SKM-1 treated with dmso at 0.1 percent for 144 hours (cell line): Measurements from ENCODE around the gene SEMG2.

Experiments
- DNase-seq: peaks from one replicate; lab custom pipeline; 2025; ENCODE audit not compliant: unreplicated experiment; lab: John Stamatoyannopoulos, UW

Gene SEMG2

GRCh38 chr20:45221076-45221475, at the start of gene SEMG2:
Gene SEMG2, plus strand, starts transcription at chr20:45221373. Its CDS starts 17 bp downstream, at chr20:45221390.
- DNase-seq = no peak

GRCh38 chr20:45173522-45173921, 47.7 kb upstream of the SEMG2 start:
- DNase-seq = no peak

GRCh38 chr20:45174434-45175364, 46.5 kb upstream of the SEMG2 start, which contains the start of gene PI3:
Gene PI3, plus strand, starts transcription at chr20:45174902. Its CDS starts 21 bp downstream, at chr20:45174923.
- DNase-seq = no peak

- no peak for DNase-seq
Measured at GRCh38 chr20:45176526-45177267, 44.5 kb upstream of the SEMG2 start.

GRCh38 chr20:45179166-45179565, 42.0 kb upstream of the SEMG2 start:
- no peak for DNase-seq

- DNase-seq = no peak
Measured at GRCh38 chr20:45181639-45182038, 39.5 kb upstream of the SEMG2 start.

- no peak for DNase-seq
Measured at GRCh38 chr20:45183084-45183483, 38.1 kb upstream of the SEMG2 start.

- DNase-seq = no peak
Measured at GRCh38 chr20:45187693-45188092, 33.5 kb upstream of the SEMG2 start.

- no peak for DNase-seq
Measured at GRCh38 chr20:45189067-45189609, 32.0 kb upstream of the SEMG2 start.

- DNase-seq = no peak
Measured at GRCh38 chr20:45189861-45190260, 31.3 kb upstream of the SEMG2 start.

GRCh38 chr20:45191926-45192325, 29.2 kb upstream of the SEMG2 start:
- DNase-seq = no peak

- DNase-seq = no peak
Measured at GRCh38 chr20:45193331-45193730, 27.8 kb upstream of the SEMG2 start.

- DNase-seq = no peak
Measured at GRCh38 chr20:45206725-45207124, 14.4 kb upstream of the SEMG2 start, which contains the start of gene SEMG1. Gene SEMG1, plus strand, starts transcription at chr20:45207033. Its CDS starts 21 bp downstream, at chr20:45207054.

GRCh38 chr20:45209924-45210323, 11.2 kb upstream of the SEMG2 start:
- DNase-seq = no peak

- no peak for DNase-seq
Measured at GRCh38 chr20:45211569-45212474, 9.4 kb upstream of the SEMG2 start.

- DNase-seq = no peak
Measured at GRCh38 chr20:45212836-45213235, 8.3 kb upstream of the SEMG2 start.

GRCh38 chr20:45218124-45218523, 3.0 kb upstream of the SEMG2 start:
- DNase-seq = no peak

GRCh38 chr20:45218636-45219035, 2.5 kb upstream of the SEMG2 start:
- no peak for DNase-seq

GRCh38 chr20:45223136-45223535, 2.0 kb downstream of the SEMG2 start:
- no peak for DNase-seq

- DNase-seq = no peak
Measured at GRCh38 chr20:45226287-45226686, 5.1 kb downstream of the SEMG2 start.
